Loucy (cell line): ENCODE results near the gene DXO.

Experiments used
- H2AFZ ChIP-seq: fragments of 200-600 bp; sonication (generic); 2 replicates; pipeline ENCODE4 v1.6.0; 2016; ENCODE audit warnings: antibody characterized with exemption, mild to moderate bottlenecking, low read length, moderate library complexity
- H3F3A ChIP-seq: fragments of 200-600 bp; 2 replicates; pipeline ENCODE4 v1.6.0; 2016; ENCODE audit warnings: antibody characterized with exemption, low read depth, mild to moderate bottlenecking
- H3K27me3 ChIP-seq: fragments of 200-600 bp; sonication (generic); 2 replicates; pipeline ENCODE4 v1.6.1; 2014; ENCODE audit warnings: low read length, mild to moderate bottlenecking; ENCODE audit not compliant: insufficient read depth, poor library complexity, severe bottlenecking
- H3K36me3 ChIP-seq: fragments of 200-600 bp; sonication (generic); 2 replicates; pipeline ENCODE4 v1.6.1; 2016; ENCODE audit warnings: low read length; ENCODE audit not compliant: insufficient read depth
- H3K4me1 ChIP-seq: fragments of 200-600 bp; sonication (generic); 2 replicates; pipeline ENCODE4 v1.5.1; 2014; ENCODE audit warnings: low read length, mild to moderate bottlenecking; ENCODE audit not compliant: insufficient read depth, poor library complexity, severe bottlenecking
- H3K4me2 ChIP-seq: fragments of 200-600 bp; sonication (generic); 2 replicates; pipeline ENCODE4 v1.6.0; 2014; ENCODE audit warnings: antibody characterized with exemption, low read length, low read depth, mild to moderate bottlenecking; ENCODE audit not compliant: poor library complexity, severe bottlenecking
- H3K4me3 ChIP-seq: fragments of 200-600 bp; sonication (generic); 2 replicates; pipeline ENCODE4 v1.5.1; 2014; ENCODE audit warnings: low read length, mild to moderate bottlenecking, mixed read lengths; ENCODE audit not compliant: poor library complexity, severe bottlenecking
- H3K79me2 ChIP-seq: fragments of 200-600 bp; sonication (generic); 2 replicates; pipeline ENCODE4 v1.6.1; 2014; ENCODE audit warnings: low read length; ENCODE audit not compliant: insufficient read depth
- H3K9ac ChIP-seq: fragments of 200-600 bp; sonication (generic); 2 replicates; pipeline ENCODE4 v1.6.0; 2014; ENCODE audit warnings: mild to moderate bottlenecking, low read depth, low read length, moderate library complexity; ENCODE audit not compliant: poor library complexity, severe bottlenecking
- H3K9me2 ChIP-seq: fragments of 200-600 bp; sonication (generic); replicated peaks from 2 replicates; pipeline ENCODE4 v1.6.1; 2016; ENCODE audit warnings: low read depth, low read length, mixed read lengths
- H3K9me3 ChIP-seq: fragments of 200-600 bp; sonication (generic); 2 replicates; pipeline ENCODE4 v1.6.1; 2014; ENCODE audit warnings: mild to moderate bottlenecking, antibody characterized with exemption, low read length, low read depth; ENCODE audit not compliant: insufficient read depth
- H4K20me1 ChIP-seq: fragments of 200-600 bp; sonication (generic); 2 replicates; pipeline ENCODE4 v1.6.0; 2014; ENCODE audit warnings: antibody characterized with exemption, low read length, mild to moderate bottlenecking; ENCODE audit not compliant: insufficient read depth, poor library complexity, severe bottlenecking
- EZH2phosphoT487 ChIP-seq: fragments of 200-600 bp; IDR thresholded peaks from 2 replicates; pipeline ENCODE4 v1.6.1; 2018; ENCODE audit warnings: antibody characterized with exemption, mild to moderate bottlenecking, moderate library complexity, borderline replicate concordance
- TF ChIP-seq, protein P1 (sequence below): fragments of 200-600 bp; sonication (generic); conservative IDR thresholded peaks from 2 replicates; pipeline ENCODE4 v1.5.1; 2014; ENCODE audit warnings: mild to moderate bottlenecking, antibody characterized with exemption, low read length

Gene DXO

DNA sequence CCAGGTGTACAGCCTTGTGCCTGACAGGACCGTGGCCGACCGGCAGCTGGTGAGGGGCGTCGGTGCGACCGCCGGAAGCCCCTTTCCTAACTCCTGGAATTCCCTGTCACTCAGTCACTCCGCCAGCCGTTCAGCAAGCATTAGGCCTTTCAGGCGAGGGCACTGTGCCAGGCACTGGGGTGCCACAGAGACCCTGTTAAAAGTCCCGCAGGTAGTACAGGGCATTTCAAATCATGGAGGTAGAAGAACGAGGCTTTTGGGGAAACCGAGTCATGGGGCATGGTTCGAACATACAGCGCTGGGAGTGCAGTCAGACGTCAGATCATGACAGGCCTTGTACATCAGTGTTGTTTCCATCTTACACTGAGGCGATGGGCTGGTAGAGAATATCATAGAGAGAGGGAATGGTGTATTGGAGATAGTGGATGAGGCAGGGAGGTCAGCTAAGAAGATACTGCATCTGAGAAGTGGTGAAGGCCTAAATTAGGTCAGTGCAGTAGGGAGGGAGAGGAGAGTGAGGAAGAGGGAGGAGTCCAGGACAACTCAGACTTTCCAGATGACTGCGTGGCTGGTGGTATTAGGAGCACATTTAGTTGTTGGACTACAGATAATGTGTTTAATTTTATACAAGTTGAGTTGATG is 892 bp upstream of the DXO start:
- peaks cover 20% of the 10 kb centered on the region for H3K4me1 ChIP-seq
- H4K20me1 ChIP-seq = no peaks in the 10 kb centered on the region
- H3K4me2 ChIP-seq = peak overlapping the region; percentile 95
- H3K9me3 ChIP-seq = no peaks in the 10 kb centered on the region
- H3K36me3 ChIP-seq = peaks cover 14% of the 10 kb centered on the region; the same call in 1 of the 2 replicates
- peak overlapping the region; percentile 83 for H2AFZ ChIP-seq
- H3F3A ChIP-seq = no peaks in the 10 kb centered on the region
- H3K9me2 ChIP-seq = no peaks in the 10 kb centered on the region
- peak overlapping the region; percentile 92 for H3K4me3 ChIP-seq
- no peak for TF ChIP-seq EZH2phosphoT487
- TF ChIP-seq, protein P1, sequence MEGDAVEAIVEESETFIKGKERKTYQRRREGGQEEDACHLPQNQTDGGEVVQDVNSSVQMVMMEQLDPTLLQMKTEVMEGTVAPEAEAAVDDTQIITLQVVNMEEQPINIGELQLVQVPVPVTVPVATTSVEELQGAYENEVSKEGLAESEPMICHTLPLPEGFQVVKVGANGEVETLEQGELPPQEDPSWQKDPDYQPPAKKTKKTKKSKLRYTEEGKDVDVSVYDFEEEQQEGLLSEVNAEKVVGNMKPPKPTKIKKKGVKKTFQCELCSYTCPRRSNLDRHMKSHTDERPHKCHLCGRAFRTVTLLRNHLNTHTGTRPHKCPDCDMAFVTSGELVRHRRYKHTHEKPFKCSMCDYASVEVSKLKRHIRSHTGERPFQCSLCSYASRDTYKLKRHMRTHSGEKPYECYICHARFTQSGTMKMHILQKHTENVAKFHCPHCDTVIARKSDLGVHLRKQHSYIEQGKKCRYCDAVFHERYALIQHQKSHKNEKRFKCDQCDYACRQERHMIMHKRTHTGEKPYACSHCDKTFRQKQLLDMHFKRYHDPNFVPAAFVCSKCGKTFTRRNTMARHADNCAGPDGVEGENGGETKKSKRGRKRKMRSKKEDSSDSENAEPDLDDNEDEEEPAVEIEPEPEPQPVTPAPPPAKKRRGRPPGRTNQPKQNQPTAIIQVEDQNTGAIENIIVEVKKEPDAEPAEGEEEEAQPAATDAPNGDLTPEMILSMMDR = no peak
- peak overlapping the region; percentile 88 for H3K9ac ChIP-seq
- H3K27me3 ChIP-seq = no peaks in the 10 kb centered on the region
- H3K79me2 ChIP-seq = peaks cover 36% of the 10 kb centered on the region

DNA sequence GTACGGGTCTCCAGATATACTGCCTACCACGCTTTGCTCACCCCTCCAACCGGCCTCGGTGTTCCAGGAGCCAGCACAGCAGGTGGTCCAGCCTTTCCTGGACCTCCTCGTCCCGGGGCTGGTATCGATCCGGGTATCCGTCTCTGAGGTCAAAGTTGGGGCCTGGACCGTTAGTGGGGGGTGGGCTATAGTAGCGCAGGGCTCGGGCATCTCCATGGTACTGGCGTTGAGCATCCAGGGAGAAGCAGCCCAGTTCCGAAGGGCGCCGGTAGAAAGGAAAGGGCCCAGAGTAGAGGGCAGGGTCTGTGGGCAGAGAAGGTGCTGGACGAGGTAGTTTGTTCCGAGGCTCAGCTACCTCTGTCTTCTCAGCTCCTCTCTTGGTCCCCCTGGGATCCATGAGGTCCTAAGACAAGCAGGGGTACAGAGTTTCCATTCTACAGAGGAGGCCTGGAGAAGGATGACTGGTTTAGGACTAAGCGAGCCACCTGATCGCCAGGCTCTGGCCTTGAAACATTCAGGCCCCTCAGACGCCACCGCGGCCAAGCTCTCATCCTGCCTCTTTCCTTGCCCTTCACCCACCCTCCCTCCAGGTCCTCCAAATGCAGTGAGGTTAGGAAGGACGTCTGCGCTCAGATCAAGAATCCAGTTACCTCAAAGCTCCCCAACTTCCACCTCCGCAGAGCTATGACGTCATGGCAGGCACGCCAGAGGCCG is 502 bp downstream of the DXO start:
- peak overlapping the region; percentile 88 for H3K9ac ChIP-seq
- no peaks in the 10 kb centered on the region for H3F3A ChIP-seq
- H2AFZ ChIP-seq = peak overlapping the region; percentile 83
- TF ChIP-seq, protein P1 = no peak
- TF ChIP-seq EZH2phosphoT487 = no peak
- H3K9me2 ChIP-seq = no peaks in the 10 kb centered on the region
- H3K27me3 ChIP-seq = no peaks in the 10 kb centered on the region
- H3K9me3 ChIP-seq = no peaks in the 10 kb centered on the region
- H3K79me2 ChIP-seq = peaks cover 36% of the 10 kb centered on the region
- H3K4me3 ChIP-seq = peak overlapping the region; percentile 92
- H3K4me1 ChIP-seq = peaks cover 20% of the 10 kb centered on the region
- no peaks in the 10 kb centered on the region for H4K20me1 ChIP-seq
- peak overlapping the region; percentile 95 for H3K4me2 ChIP-seq
- H3K36me3 ChIP-seq = peaks cover 28% of the 10 kb centered on the region; the same call in 1 of the 2 replicates

DNA sequence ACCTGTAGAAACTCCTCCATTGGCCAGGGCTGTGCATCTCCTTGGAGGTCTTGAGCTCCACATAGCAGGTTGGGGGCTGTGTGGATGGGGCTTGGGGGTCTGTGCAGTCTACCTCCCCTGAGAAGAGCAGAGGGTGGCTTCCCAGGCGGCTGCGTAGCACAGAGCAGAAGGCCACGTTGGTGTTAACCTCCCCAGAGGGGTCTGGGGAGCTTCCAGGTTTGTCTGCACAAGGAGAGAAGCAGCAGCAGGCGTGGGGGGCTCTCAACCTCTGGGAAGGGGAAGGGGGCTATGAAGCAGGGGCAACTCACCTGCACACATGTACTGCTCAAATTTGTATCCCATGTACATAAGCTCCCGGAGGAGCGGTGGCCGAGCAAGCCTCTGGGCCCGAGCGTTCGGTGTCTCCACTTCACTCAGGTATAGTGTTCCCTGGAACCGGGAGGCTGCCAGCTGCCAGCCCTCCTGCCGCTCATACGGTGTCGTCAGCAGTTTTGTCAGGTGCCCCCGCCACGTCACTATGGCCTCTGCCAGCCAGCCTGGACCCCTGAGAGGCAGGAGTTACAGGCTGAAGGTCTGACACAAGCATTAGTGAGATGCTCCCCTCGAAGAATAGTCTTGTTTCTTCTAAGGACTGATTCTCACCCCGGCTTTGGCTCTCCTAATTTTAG is 1.2 kb downstream of the DXO start:
- Histone ChIP-seq H3K4me3 (peak overlapping the region; percentile 92), H3K4me2 (peak overlapping the region; percentile 95), H3K9ac (peak overlapping the region; percentile 88), H3K79me2 (peaks cover 36% of the 10 kb centered on the region), H2AFZ (no peak overlapping the region), H3K9me3 (no peaks in the 10 kb centered on the region), H4K20me1 (no peaks in the 10 kb centered on the region), H3F3A (no peaks in the 10 kb centered on the region), H3K36me3 (peaks cover 33% of the 10 kb centered on the region; the same call in 1 of the 2 replicates), H3K4me1 (peaks cover 20% of the 10 kb centered on the region), H3K27me3 (no peaks in the 10 kb centered on the region), H3K9me2 (no peaks in the 10 kb centered on the region)
- TF ChIP-seq, protein P1 = no peak
- TF ChIP-seq EZH2phosphoT487 = no peak
